Loucy (cell line): ENCODE data around the gene KCND1.

ENCODE experiments used
- H2AFZ ChIP-seq: fragments of 200-600 bp; sonication (generic); 2 replicates; pipeline ENCODE4 v1.6.0; 2016; ENCODE audit warnings: antibody characterized with exemption, mild to moderate bottlenecking, low read length, moderate library complexity
- H3F3A ChIP-seq: fragments of 200-600 bp; 2 replicates; pipeline ENCODE4 v1.6.0; 2016; ENCODE audit warnings: antibody characterized with exemption, low read depth, mild to moderate bottlenecking
- H3K27me3 ChIP-seq: fragments of 200-600 bp; sonication (generic); 2 replicates; pipeline ENCODE4 v1.6.1; 2014; ENCODE audit warnings: low read length, mild to moderate bottlenecking; ENCODE audit not compliant: insufficient read depth, poor library complexity, severe bottlenecking
- H3K36me3 ChIP-seq: fragments of 200-600 bp; sonication (generic); 2 replicates; pipeline ENCODE4 v1.6.1; 2016; ENCODE audit warnings: low read length; ENCODE audit not compliant: insufficient read depth
- H3K4me1 ChIP-seq: fragments of 200-600 bp; sonication (generic); 2 replicates; pipeline ENCODE4 v1.5.1; 2014; ENCODE audit warnings: low read length, mild to moderate bottlenecking; ENCODE audit not compliant: insufficient read depth, poor library complexity, severe bottlenecking
- H3K4me2 ChIP-seq: fragments of 200-600 bp; sonication (generic); 2 replicates; pipeline ENCODE4 v1.6.0; 2014; ENCODE audit warnings: antibody characterized with exemption, low read length, low read depth, mild to moderate bottlenecking; ENCODE audit not compliant: poor library complexity, severe bottlenecking
- H3K4me3 ChIP-seq: fragments of 200-600 bp; sonication (generic); 2 replicates; pipeline ENCODE4 v1.5.1; 2014; ENCODE audit warnings: low read length, mild to moderate bottlenecking, mixed read lengths; ENCODE audit not compliant: poor library complexity, severe bottlenecking
- H3K79me2 ChIP-seq: fragments of 200-600 bp; sonication (generic); 2 replicates; pipeline ENCODE4 v1.6.1; 2014; ENCODE audit warnings: low read length; ENCODE audit not compliant: insufficient read depth
- H3K9ac ChIP-seq: fragments of 200-600 bp; sonication (generic); 2 replicates; pipeline ENCODE4 v1.6.0; 2014; ENCODE audit warnings: mild to moderate bottlenecking, low read depth, low read length, moderate library complexity; ENCODE audit not compliant: poor library complexity, severe bottlenecking
- H3K9me2 ChIP-seq: fragments of 200-600 bp; sonication (generic); replicated peaks from 2 replicates; pipeline ENCODE4 v1.6.1; 2016; ENCODE audit warnings: low read depth, low read length, mixed read lengths
- H3K9me3 ChIP-seq: fragments of 200-600 bp; sonication (generic); 2 replicates; pipeline ENCODE4 v1.6.1; 2014; ENCODE audit warnings: mild to moderate bottlenecking, antibody characterized with exemption, low read length, low read depth; ENCODE audit not compliant: insufficient read depth
- H4K20me1 ChIP-seq: fragments of 200-600 bp; sonication (generic); 2 replicates; pipeline ENCODE4 v1.6.0; 2014; ENCODE audit warnings: antibody characterized with exemption, low read length, mild to moderate bottlenecking; ENCODE audit not compliant: insufficient read depth, poor library complexity, severe bottlenecking
- EZH2phosphoT487 ChIP-seq: fragments of 200-600 bp; IDR thresholded peaks from 2 replicates; pipeline ENCODE4 v1.6.1; 2018; ENCODE audit warnings: antibody characterized with exemption, mild to moderate bottlenecking, moderate library complexity, borderline replicate concordance
- TF ChIP-seq, protein P1 (sequence below): fragments of 200-600 bp; sonication (generic); conservative IDR thresholded peaks from 2 replicates; pipeline ENCODE4 v1.5.1; 2014; ENCODE audit warnings: mild to moderate bottlenecking, antibody characterized with exemption, low read length

KCND1 gene

DNA sequence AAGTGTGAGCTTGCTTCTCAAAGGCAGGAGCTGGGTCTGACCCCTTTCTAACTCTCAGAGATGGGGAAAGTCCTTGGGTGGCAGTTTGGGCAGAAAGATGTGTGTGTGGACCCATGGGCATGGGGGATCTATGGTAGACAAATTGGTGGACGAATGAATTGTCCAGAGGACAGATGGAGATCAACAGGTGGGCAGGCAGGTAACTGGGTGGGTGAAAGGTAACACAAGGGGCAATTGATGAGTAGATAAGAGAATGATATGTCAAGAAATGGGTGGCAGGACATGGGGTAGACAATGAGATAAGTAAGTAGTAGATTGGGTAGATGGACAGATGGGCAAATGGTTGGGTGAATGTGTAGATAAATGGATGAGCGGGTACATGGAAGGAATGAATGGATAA is 2.9 kb upstream of the KCND1 start:
- Histone ChIP-seq H3K27me3 (no peaks in the 10 kb centered on the region), H3F3A (no peaks in the 10 kb centered on the region), H3K9me2 (no peaks in the 10 kb centered on the region), H3K4me1 (no peaks in the 10 kb centered on the region), H4K20me1 (no peaks in the 10 kb centered on the region), H3K9me3 (no peaks in the 10 kb centered on the region), H3K4me2 (no peak overlapping the region), H3K36me3 (peaks cover 10% of the 10 kb centered on the region; the same call in 1 of the 2 replicates), H3K4me3 (no peak overlapping the region), H3K9ac (no peak overlapping the region), H3K79me2 (no peaks in the 10 kb centered on the region), H2AFZ (no peak overlapping the region)
- TF ChIP-seq EZH2phosphoT487 = no peak
- TF ChIP-seq, protein P1, sequence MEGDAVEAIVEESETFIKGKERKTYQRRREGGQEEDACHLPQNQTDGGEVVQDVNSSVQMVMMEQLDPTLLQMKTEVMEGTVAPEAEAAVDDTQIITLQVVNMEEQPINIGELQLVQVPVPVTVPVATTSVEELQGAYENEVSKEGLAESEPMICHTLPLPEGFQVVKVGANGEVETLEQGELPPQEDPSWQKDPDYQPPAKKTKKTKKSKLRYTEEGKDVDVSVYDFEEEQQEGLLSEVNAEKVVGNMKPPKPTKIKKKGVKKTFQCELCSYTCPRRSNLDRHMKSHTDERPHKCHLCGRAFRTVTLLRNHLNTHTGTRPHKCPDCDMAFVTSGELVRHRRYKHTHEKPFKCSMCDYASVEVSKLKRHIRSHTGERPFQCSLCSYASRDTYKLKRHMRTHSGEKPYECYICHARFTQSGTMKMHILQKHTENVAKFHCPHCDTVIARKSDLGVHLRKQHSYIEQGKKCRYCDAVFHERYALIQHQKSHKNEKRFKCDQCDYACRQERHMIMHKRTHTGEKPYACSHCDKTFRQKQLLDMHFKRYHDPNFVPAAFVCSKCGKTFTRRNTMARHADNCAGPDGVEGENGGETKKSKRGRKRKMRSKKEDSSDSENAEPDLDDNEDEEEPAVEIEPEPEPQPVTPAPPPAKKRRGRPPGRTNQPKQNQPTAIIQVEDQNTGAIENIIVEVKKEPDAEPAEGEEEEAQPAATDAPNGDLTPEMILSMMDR = no peak

DNA sequence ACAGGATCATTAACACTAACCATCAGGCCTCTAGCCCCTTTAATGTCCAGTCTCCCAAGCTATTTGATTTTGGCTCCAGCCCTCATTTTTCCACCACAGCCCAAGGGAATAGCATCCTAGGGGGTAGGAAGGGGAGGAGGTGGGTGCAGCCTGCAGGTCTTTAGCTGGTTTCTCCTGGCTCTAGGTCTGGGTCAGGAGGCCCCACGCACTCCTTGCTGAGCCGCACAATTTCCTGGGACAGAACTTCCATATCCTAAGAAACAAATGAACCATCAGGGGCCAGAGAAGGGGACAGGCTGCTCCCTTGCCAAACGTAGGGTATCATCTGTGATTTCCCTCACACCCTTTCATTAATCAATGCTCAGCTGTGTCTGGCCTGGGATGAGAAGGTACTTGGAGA is 2.4 kb upstream of the KCND1 start:
- Histone ChIP-seq H4K20me1 (no peaks in the 10 kb centered on the region), H3K9me3 (no peaks in the 10 kb centered on the region), H3K27me3 (no peaks in the 10 kb centered on the region), H3K9ac (no peak overlapping the region), H3K4me3 (no peak overlapping the region), H3K79me2 (no peaks in the 10 kb centered on the region), H3F3A (no peaks in the 10 kb centered on the region), H3K36me3 (peaks cover 10% of the 10 kb centered on the region; the same call in 1 of the 2 replicates), H3K9me2 (no peaks in the 10 kb centered on the region), H2AFZ (no peak overlapping the region), H3K4me2 (no peak overlapping the region), H3K4me1 (no peaks in the 10 kb centered on the region)
- no peak for TF ChIP-seq EZH2phosphoT487
- TF ChIP-seq, protein P1 = no peak

DNA sequence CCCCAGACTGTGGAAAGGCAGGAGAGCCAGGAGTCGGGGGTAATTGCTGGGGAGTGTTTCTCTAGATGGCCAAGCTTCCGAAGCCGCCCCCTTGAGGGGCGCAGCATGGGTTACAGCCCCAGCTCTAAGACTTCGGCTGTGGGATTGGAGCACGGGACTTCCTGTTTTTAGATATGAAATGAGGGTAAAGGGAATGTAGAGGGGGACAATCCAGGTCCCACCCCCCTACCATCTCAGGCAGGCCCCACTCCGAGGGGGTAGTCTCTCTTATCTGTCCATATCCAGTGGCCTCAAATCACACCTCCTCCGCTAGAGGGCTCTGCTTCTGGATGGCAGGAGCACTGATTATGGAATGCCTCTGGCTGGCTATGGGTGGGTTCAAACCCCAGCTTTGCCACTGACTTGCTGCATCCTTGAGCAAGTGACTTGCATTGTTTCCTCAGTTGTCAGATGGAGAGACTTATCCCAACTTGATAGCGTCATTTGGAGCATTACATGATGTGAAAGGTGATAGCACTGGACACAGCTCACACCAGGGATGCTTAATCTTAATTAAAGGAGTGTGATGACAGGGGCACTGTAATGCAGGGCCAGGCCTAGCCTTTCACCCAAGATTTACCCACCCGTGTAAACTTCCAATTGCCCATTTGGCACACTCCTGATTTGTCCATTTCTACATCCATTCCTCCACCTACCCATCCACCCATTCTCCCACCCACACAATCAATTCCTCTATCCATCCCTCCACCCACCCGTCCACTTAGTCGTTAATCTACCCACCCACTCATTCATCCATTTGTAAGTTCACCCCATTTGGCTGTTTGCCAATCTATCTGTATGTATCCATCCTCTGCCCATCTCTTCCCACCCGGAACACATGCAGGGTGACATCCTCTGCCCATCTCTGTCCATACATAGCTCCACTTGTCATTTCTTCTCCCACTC is 848 bp upstream of the KCND1 start:
- no peak overlapping the region for H3K4me2 ChIP-seq

More for the DNA sequence above, 848 bp upstream of the KCND1 start:
- no peaks in the 10 kb centered on the region for H3K4me1 ChIP-seq
- H3F3A ChIP-seq = no peaks in the 10 kb centered on the region
- no peaks in the 10 kb centered on the region for H3K27me3 ChIP-seq
- H3K9ac ChIP-seq = no peak overlapping the region
- H3K79me2 ChIP-seq = no peaks in the 10 kb centered on the region
- no peak overlapping the region for H2AFZ ChIP-seq
- H3K9me2 ChIP-seq = no peaks in the 10 kb centered on the region
- no peaks in the 10 kb centered on the region for H4K20me1 ChIP-seq
- TF ChIP-seq, protein P1 = peak; percentile 45
- TF ChIP-seq EZH2phosphoT487 = no peak
- H3K4me3 ChIP-seq = no peak overlapping the region
- H3K36me3 ChIP-seq = peaks cover 2% of the 10 kb centered on the region; the same call in 1 of the 2 replicates
- no peaks in the 10 kb centered on the region for H3K9me3 ChIP-seq
